Measurements from ENCODE around the gene PBX1.

Gene PBX1

DNA sequence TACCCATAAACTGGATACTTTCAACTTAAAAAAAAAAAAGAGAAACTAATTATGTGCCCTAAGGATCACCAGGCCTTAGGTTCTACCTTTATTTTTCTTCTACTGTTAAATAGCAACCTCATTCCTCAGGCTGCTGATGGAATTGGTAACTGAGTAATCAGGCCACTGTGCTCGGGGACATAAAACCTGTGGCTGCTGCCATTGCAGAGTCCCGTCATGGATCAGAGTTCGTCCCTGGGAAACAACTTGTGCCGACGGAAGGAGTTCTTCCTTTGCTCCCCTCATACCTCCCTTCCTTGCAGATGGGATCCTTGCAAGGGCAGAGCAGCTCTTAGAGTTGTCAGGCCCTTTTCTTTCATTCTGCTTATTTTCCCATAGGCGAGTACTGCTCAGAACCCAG, 123.6 kb downstream of the PBX1 start:
- no peak overlapping the region for H3K4me3 ChIP-seq (replicated peaks; ENCODE audit: low read depth, low read length)
- TF ChIP-seq, protein P1, sequence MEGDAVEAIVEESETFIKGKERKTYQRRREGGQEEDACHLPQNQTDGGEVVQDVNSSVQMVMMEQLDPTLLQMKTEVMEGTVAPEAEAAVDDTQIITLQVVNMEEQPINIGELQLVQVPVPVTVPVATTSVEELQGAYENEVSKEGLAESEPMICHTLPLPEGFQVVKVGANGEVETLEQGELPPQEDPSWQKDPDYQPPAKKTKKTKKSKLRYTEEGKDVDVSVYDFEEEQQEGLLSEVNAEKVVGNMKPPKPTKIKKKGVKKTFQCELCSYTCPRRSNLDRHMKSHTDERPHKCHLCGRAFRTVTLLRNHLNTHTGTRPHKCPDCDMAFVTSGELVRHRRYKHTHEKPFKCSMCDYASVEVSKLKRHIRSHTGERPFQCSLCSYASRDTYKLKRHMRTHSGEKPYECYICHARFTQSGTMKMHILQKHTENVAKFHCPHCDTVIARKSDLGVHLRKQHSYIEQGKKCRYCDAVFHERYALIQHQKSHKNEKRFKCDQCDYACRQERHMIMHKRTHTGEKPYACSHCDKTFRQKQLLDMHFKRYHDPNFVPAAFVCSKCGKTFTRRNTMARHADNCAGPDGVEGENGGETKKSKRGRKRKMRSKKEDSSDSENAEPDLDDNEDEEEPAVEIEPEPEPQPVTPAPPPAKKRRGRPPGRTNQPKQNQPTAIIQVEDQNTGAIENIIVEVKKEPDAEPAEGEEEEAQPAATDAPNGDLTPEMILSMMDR (IDR thresholded peaks at IDR 0.05; ENCODE audit: low read depth, low read length, missing control alignments): no peak
- no peak for DNase-seq (ENCODE audit: extremely low read depth, low read depth)

- no peak overlapping the region for H3K4me3 ChIP-seq (replicated peaks; ENCODE audit: low read depth, low read length)
- TF ChIP-seq, protein P1 (IDR thresholded peaks at IDR 0.05; ENCODE audit: low read depth, low read length, missing control alignments): no peak
- DNase-seq (ENCODE audit: extremely low read depth, low read depth): no peak
Observed at GRCh38 chr1:164683235-164683634, 124.3 kb downstream of the PBX1 start.

- no peak overlapping the region for H3K4me3 ChIP-seq (replicated peaks; ENCODE audit: low read depth, low read length)
- no peak for DNase-seq (ENCODE audit: extremely low read depth, low read depth)
- TF ChIP-seq, protein P1 (IDR thresholded peaks at IDR 0.05; ENCODE audit: low read depth, low read length, missing control alignments): no peak
Observed at GRCh38 chr1:164685266-164686035, 126.5 kb downstream of the PBX1 start.

- DNase-seq (ENCODE audit: extremely low read depth, low read depth): no peak
- TF ChIP-seq, protein P1 (IDR thresholded peaks at IDR 0.05; ENCODE audit: low read depth, low read length, missing control alignments): no peak
- H3K4me3 ChIP-seq (replicated peaks; ENCODE audit: low read depth, low read length): no peak overlapping the region
Observed at GRCh38 chr1:164687777-164688176, 128.8 kb downstream of the PBX1 start.

GRCh38 chr1:164688791-164689190, 129.8 kb downstream of the PBX1 start:
- no peak for DNase-seq (ENCODE audit: extremely low read depth, low read depth)
- TF ChIP-seq, protein P1 (IDR thresholded peaks at IDR 0.05; ENCODE audit: low read depth, low read length, missing control alignments): no peak
- H3K4me3 ChIP-seq (replicated peaks; ENCODE audit: low read depth, low read length): no peak overlapping the region

DNA sequence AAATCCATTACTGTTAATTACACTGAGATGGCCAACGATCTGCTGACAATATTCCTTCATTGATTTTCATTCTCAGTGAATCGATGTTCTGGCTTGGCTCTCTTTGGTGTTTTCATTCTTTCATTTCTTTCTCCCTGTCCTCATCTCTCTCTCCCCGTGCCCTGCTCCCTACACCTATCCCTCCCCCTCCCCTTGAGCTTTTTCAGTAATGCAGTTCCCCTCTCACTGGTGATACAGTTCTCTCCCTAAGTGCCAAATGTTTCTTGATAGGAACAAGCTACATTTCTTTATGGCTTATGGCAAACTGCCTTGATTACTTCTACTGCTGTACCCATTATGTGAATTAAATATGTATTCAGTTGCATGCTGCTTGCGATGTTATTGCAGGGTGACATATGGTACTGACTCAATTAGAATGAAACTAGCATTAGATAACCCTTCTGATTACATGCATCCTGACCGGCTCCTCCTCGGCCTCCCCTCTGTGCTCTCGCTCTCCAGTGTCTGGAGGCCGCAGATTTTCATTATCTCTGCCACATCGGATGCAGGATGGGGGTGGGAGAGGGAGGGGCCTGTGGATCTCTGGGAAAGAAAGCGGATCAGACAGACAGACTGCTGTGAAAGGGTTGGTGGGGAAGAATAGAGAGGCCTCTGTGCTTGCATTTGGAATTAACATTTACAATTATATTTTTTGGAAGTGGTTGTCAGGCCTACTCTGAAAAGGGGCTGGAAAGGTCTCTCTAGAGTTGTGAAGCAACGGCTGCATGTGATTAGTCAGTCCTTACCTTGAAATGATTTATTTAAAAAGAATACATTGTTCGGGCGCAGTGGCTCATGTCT, 130.9 kb downstream of the PBX1 start:
- TF ChIP-seq, protein P1 (IDR thresholded peaks at IDR 0.05; ENCODE audit: low read depth, low read length, missing control alignments): no peak
- H3K4me3 ChIP-seq (replicated peaks; ENCODE audit: low read depth, low read length): no peak overlapping the region
- no peak for DNase-seq (ENCODE audit: extremely low read depth, low read depth)

All from HFF-Myc (cell line).